Thoracic aorta (tissue), 2 donors: ENCODE results near the gene RRAS2. TPM values are rescaled to one million over a fixed set of nuclear protein-coding genes. Genes with fewer than 3 reads are reported as not detected.

Experiments used
- ATAC-seq: fragments of 150-250 bp; one replicate; pipeline ENCODE4 v1.8.0; 2017; ENCODE audit warnings: low read depth; ENCODE audit not compliant: insufficient number of reproducible peaks, low FRiP score
- DNase-seq: peaks from one replicate; pipeline ENCODE4 v3.0.0-alpha.2; 2020; ENCODE audit warnings: low spot score
- H3K27ac ChIP-seq, 2 donors: fragments of 200-600 bp; sonication (generic); 1 replicate in 1 of 2; 2 replicates in 1 of 2; pipeline ENCODE4 v1.5.1; 2016; ENCODE audit warnings: mild to moderate bottlenecking in 2 of 2, moderate library complexity in 2 of 2
- H3K27me3 ChIP-seq: fragments of 200-600 bp; sonication (generic); replicated peaks from 2 replicates; pipeline ENCODE4 v1.6.0; 2016; ENCODE audit warnings: mild to moderate bottlenecking; ENCODE audit not compliant: insufficient read depth
- H3K36me3 ChIP-seq: fragments of 200-600 bp; sonication (generic); one replicate; pipeline ENCODE4 v1.5.1; 2016
- H3K4me1 ChIP-seq, 2 donors: fragments of 200-600 bp; sonication (generic); 1 replicate in 1 of 2; 2 replicates in 1 of 2; pipeline versions ENCODE4 v1.5.1 to v1.6.0; 2016; ENCODE audit warnings: low read depth in 2 of 2, mild to moderate bottlenecking in 1 of 2; ENCODE audit not compliant: control insufficient read depth in 1 of 2
- H3K4me3 ChIP-seq: fragments of 200-600 bp; sonication (generic); 2 replicates; pipeline ENCODE4 v1.5.1; 2016; ENCODE audit warnings: mild to moderate bottlenecking
- H3K9me3 ChIP-seq: fragments of 200-600 bp; sonication (generic); 2 replicates; pipeline ENCODE4 v1.5.1; 2016
- total RNA-seq, 2 donors: library from RNA; depleted of rRNA; stranded (reverse); fragments of >200 nt; gene quantifications; one replicate each; pipeline versions ENCODE4 v1.1.0 to v1.2.3, GENCODE V29; 2016
- TF ChIP-seq, protein P1 (sequence below): fragments of 200-600 bp; sonication (generic); IDR thresholded peaks from one replicate; pipeline ENCODE4 v1.5.1; 2019; ENCODE audit warnings: antibody characterized with exemption

Gene RRAS2
- total RNA-seq, 2 donors from 2014 or later = 39.4 to 47.8 TPM

DNA sequence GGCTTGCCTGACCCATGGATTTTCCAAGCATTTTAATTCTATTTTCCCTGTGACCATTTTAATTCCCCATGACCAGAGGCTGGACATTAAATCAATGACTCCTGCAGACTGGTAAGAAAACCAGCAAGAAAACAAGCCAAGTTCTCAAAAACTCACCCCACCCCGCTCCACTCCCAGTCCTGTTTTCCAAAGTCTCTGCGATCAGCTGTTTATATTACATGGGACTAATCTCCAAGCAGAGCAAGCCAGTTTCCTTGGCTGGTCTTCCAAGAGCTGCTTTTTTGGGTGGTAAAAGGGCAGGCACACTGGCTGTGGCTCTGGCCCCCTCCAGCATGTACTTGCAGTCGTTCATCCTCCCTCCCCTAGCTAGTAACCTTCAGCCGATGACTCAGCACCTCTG, 97.9 kb downstream of the RRAS2 start:
- DNase-seq (no peak), ATAC-seq (no peak)
- H3K27me3 ChIP-seq = no peaks in the 10 kb centered on the region
- peaks cover 0 to 23% of the 10 kb centered on the region in 2 donors for H3K4me1 ChIP-seq
- H3K9me3 ChIP-seq = no peaks in the 10 kb centered on the region
- TF ChIP-seq, protein P1, sequence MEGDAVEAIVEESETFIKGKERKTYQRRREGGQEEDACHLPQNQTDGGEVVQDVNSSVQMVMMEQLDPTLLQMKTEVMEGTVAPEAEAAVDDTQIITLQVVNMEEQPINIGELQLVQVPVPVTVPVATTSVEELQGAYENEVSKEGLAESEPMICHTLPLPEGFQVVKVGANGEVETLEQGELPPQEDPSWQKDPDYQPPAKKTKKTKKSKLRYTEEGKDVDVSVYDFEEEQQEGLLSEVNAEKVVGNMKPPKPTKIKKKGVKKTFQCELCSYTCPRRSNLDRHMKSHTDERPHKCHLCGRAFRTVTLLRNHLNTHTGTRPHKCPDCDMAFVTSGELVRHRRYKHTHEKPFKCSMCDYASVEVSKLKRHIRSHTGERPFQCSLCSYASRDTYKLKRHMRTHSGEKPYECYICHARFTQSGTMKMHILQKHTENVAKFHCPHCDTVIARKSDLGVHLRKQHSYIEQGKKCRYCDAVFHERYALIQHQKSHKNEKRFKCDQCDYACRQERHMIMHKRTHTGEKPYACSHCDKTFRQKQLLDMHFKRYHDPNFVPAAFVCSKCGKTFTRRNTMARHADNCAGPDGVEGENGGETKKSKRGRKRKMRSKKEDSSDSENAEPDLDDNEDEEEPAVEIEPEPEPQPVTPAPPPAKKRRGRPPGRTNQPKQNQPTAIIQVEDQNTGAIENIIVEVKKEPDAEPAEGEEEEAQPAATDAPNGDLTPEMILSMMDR = no peak
- H3K27ac ChIP-seq = peak overlapping the region in 1 of 2 donors; percentile 27
- H3K4me3 ChIP-seq = no peak overlapping the region
- peaks cover 12% of the 10 kb centered on the region for H3K36me3 ChIP-seq

DNA sequence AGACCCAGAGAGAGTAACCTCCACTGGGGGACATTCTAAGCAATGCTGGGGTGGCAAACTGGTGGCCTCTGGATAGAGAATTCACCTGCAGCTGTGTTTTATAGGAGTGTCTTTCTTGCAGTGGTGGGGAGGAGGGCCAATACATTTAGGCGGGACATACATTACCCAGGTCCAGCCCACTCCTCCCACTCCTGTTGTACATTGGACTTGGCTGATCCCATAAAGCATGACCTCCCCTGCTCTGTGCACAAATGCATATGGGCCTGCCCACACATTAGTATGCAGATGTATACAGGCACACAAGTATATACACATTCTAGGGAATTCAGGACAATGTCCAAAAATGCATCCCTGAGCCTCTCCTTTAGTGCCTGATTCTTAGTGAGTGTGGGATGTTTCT, 99.1 kb downstream of the RRAS2 start:
- Histone ChIP-seq H3K4me1 (peaks cover 0 to 23% of the 10 kb centered on the region in 2 donors), H3K27ac (no peak overlapping the region), H3K4me3 (no peak overlapping the region), H3K9me3 (no peaks in the 10 kb centered on the region), H3K36me3 (peaks cover 2% of the 10 kb centered on the region), H3K27me3 (no peaks in the 10 kb centered on the region)
- DNase-seq = no peak
- TF ChIP-seq, protein P1 = no peak
- no peak for ATAC-seq

GRCh38 chr11:14259186-14259784, 99.7 kb downstream of the RRAS2 start:
- Histone ChIP-seq H3K27ac (no peak overlapping the region), H3K9me3 (no peaks in the 10 kb centered on the region), H3K27me3 (no peaks in the 10 kb centered on the region), H3K36me3 (no peaks in the 10 kb centered on the region), H3K4me3 (no peak overlapping the region), H3K4me1 (peaks cover 0 to 23% of the 10 kb centered on the region in 2 donors)
- ATAC-seq (no peak), DNase-seq (no peak)
- TF ChIP-seq, protein P1 = no peak

- H3K27me3 ChIP-seq = no peaks in the 10 kb centered on the region
- TF ChIP-seq, protein P1 = no peak
- H3K4me3 ChIP-seq = no peak overlapping the region
- peaks cover 0 to 23% of the 10 kb centered on the region in 2 donors for H3K4me1 ChIP-seq
- H3K27ac ChIP-seq = no peak overlapping the region
- no peak for DNase-seq
- ATAC-seq = no peak
- H3K36me3 ChIP-seq = no peaks in the 10 kb centered on the region
- no peaks in the 10 kb centered on the region for H3K9me3 ChIP-seq
Observed at GRCh38 chr11:14258221-14258935, 100.6 kb downstream of the RRAS2 start.

DNA sequence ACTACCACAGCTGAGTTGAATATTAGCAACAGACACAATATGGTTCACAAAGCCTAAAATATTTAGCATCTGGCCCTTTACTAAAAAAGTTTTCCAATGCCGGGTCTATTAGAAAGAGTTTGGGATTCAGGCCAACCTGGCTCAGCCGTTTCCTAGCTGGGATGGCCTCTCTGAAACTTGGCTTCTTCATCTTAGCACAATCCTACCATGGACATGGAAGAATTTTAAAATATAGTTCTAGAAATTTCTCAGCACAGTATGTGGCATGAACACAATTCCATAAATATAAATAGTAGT, 103.8 kb downstream of the RRAS2 start:
- DNase-seq (no peak), ATAC-seq (no peak)
- no peak overlapping the region for H3K27ac ChIP-seq
- TF ChIP-seq, protein P1 = no peak
- H3K9me3 ChIP-seq = no peaks in the 10 kb centered on the region
- no peaks in the 10 kb centered on the region for H3K4me1 ChIP-seq
- no peak overlapping the region for H3K4me3 ChIP-seq
- no peaks in the 10 kb centered on the region for H3K36me3 ChIP-seq
- no peaks in the 10 kb centered on the region for H3K27me3 ChIP-seq
